BE2C (cell line): Measurements from ENCODE around the gene PARD3B.

Experiments
- DNase-seq: peaks from one replicate; pipeline ENCODE4 v3.0.0-alpha.2; 2020
- H3K27me3 ChIP-seq: fragments of 250-450 bp; sonication (Bioruptor Pico); 2 replicates; pipeline ENCODE4 v1.5.1; 2020; ENCODE audit warnings: mild to moderate bottlenecking
- H3K36me3 ChIP-seq: fragments of 250-450 bp; sonication (Bioruptor Pico); 2 replicates; pipeline ENCODE4 v1.5.1; 2020; ENCODE audit warnings: mild to moderate bottlenecking
- H3K4me1 ChIP-seq: fragments of 250-450 bp; sonication (Bioruptor Pico); 2 replicates; pipeline ENCODE4 v1.5.1; 2020
- H3K4me3 ChIP-seq: 2 replicates; pipeline ENCODE4 v1.5.1; 2011; ENCODE audit warnings: low read depth, low read length
- H3K9me3 ChIP-seq: fragments of 250-450 bp; sonication (Bioruptor Pico); 2 replicates; pipeline ENCODE4 v1.5.1; 2020
- TF ChIP-seq, protein P1 (sequence below): IDR thresholded peaks from 2 replicates; pipeline ENCODE4 v1.5.1; 2012; ENCODE audit warnings: mild to moderate bottlenecking, low read depth, low read length

PARD3B gene

DNA sequence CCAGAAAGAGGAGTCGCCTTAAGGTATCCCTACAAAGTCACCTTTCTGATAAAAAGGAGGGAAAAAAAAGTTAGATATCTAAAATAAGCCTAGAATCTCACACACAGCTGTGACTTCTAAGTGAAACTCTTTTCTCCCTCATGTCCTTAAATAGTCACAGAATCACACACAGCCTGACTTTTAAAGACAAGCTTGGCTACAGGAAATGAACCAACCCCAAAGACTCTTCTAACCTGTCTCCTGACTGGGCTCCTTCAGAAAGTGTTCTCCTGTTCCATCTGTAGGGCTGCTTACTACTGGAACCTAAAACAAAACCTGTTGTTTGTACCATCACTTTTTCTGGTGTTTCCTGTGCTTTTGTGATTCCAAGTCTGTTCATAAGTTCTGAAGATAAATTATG lies 1074.3 kb downstream of the PARD3B start:
- no peak for DNase-seq
- H3K9me3 ChIP-seq: no peaks in the 10 kb centered on the region
- no peak overlapping the region for H3K4me3 ChIP-seq
- no peaks in the 10 kb centered on the region for H3K27me3 ChIP-seq
- no peaks in the 10 kb centered on the region for H3K36me3 ChIP-seq
- TF ChIP-seq, protein P1, sequence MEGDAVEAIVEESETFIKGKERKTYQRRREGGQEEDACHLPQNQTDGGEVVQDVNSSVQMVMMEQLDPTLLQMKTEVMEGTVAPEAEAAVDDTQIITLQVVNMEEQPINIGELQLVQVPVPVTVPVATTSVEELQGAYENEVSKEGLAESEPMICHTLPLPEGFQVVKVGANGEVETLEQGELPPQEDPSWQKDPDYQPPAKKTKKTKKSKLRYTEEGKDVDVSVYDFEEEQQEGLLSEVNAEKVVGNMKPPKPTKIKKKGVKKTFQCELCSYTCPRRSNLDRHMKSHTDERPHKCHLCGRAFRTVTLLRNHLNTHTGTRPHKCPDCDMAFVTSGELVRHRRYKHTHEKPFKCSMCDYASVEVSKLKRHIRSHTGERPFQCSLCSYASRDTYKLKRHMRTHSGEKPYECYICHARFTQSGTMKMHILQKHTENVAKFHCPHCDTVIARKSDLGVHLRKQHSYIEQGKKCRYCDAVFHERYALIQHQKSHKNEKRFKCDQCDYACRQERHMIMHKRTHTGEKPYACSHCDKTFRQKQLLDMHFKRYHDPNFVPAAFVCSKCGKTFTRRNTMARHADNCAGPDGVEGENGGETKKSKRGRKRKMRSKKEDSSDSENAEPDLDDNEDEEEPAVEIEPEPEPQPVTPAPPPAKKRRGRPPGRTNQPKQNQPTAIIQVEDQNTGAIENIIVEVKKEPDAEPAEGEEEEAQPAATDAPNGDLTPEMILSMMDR: no peak
- no peaks in the 10 kb centered on the region for H3K4me1 ChIP-seq

DNA sequence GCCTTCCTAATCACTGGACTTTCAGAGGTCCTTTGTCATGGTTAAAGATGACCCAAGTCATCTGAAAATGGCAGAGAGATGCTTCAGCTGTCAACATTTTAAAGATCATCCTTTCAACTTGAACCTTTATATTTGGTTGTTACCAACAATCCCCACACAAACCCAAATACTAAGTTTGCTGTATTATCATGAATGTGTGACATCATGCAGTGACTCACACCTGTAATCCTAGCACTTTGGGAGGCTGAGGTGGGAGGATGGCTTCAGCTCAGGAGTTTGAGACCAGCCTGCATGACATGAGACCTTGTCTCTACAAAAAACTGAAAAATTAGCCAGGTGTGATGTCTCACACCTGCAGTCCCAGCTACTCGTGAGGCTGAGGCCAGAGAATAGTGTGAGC lies 1081.8 kb downstream of the PARD3B start:
- Histone ChIP-seq H3K36me3 (no peaks in the 10 kb centered on the region), H3K4me1 (no peaks in the 10 kb centered on the region), H3K9me3 (no peaks in the 10 kb centered on the region), H3K4me3 (no peak overlapping the region), H3K27me3 (no peaks in the 10 kb centered on the region)
- TF ChIP-seq, protein P1: no peak
- no peak for DNase-seq

DNA sequence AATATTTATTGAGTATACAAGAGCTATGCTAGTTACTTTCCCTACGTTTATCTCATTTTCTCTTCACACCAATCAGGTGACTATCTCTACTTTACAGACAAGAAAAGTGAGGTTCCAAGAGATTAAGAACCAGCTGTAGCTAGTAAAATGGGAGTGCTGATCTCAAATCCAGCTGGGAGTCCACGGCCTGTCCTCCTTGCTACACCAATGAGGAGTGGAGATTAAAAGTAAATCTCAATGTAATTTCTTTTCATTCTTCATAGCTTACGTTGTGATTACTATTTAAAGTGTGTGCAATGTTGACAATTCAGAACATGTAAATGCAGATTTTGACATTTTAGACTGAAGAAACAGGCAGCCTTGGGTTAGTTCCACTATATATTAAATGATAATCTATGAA lies 1083.1 kb downstream of the PARD3B start:
- Histone ChIP-seq H3K36me3 (no peaks in the 10 kb centered on the region), H3K4me3 (no peak overlapping the region), H3K9me3 (no peaks in the 10 kb centered on the region), H3K27me3 (no peaks in the 10 kb centered on the region), H3K4me1 (no peaks in the 10 kb centered on the region)
- TF ChIP-seq, protein P1: no peak
- DNase-seq: no peak

DNA sequence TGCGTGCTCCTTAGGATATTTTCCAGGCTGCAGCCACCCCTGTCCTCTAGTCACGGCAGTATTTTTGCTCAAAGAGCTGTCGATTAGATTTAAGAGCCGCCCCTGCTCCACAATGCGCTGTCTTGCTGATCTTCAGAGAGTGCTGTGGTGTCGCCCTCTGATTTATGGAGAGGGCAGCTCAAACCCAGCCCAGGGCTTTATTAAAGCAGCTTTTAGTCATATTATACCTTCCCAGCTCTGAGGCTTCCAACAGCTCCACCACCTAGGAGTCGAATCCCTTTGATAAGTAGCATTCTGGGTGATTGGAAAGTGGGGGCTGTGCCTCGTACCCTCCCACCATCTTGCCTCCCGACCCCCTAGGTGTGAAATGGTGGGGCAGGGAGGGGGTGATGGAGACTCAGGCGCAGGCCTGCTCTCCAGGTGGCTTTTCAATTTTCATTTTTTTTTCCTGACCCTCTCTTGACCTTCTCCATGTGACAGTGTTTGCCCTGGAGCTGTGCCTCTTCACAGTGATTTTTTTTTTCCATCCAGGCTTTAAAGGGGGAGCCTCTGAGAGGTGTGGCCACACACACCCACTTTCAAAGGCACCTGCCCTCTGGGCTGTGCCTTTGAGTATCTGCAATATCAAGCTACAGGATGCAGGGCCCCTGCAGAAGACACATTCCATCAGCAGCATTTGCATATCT lies 1084.0 kb downstream of the PARD3B start:
- TF ChIP-seq, protein P1: no peak
- Histone ChIP-seq H3K27me3 (no peaks in the 10 kb centered on the region), H3K36me3 (no peaks in the 10 kb centered on the region), H3K4me1 (no peaks in the 10 kb centered on the region), H3K4me3 (no peak overlapping the region), H3K9me3 (no peaks in the 10 kb centered on the region)
- DNase-seq: no peak

DNA sequence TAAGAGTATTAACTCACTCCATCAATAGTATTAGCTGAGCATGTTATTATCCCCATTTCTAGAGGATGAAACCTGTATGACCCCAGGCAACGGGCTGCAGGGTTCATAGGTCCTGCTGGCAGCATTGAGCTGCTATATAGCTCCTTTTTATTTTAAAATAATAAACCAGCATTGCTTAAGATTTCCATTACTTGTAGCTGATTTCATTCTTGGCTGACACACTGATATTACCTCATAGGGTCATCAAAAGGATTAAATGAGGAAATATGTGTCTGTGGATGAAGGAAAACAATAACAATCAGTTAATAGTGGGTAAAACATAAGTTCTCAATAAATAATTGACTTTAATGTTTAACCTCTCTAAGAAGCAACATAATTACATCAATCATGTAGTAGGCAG lies 1088.7 kb downstream of the PARD3B start:
- Histone ChIP-seq H3K36me3 (no peaks in the 10 kb centered on the region), H3K27me3 (no peaks in the 10 kb centered on the region), H3K4me3 (no peak overlapping the region), H3K4me1 (no peaks in the 10 kb centered on the region), H3K9me3 (no peaks in the 10 kb centered on the region)
- no peak for DNase-seq
- TF ChIP-seq, protein P1: no peak

DNA sequence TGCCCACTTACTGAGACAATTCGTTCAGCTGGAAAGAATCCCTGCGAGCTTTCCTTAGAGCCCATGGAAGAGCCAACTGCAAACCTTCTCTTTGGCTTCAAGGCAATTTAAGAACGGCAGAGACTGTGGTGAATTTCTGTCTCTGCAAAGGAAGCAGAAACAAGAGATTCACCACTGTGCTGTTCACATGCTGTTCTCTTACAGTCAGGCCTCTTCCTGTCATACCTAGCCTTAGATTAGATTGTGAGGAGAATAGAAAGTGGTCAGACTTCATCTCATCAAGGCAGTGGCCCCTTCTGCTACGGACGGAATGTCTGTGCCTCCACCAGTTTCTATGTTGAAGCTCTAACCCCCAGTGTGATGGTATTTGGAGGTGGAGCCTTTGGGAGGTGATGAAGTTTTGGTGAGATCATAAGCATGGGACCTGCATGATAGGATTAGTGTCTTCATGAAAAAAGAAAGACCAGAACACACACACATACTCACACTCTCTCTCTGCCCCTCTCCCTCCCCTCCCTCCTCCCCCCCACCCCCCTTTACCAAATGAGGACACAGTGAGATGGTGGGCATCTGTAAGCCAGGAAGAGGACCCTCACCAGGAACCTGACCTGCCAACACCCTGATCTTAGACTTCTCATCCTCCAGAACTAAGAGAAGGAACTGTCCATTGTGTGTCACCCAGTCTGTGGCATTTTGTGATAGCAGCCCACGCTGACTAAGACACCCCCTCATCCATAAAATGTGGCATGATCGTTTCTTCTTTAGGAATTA lies 1091.5 kb downstream of the PARD3B start:
- DNase-seq: no peak
- Histone ChIP-seq H3K4me1 (no peaks in the 10 kb centered on the region), H3K36me3 (no peaks in the 10 kb centered on the region), H3K4me3 (no peak overlapping the region), H3K27me3 (no peaks in the 10 kb centered on the region), H3K9me3 (no peaks in the 10 kb centered on the region)
- TF ChIP-seq, protein P1: no peak
